SJSA1 (cell line): ENCODE data around the gene TMEM131. TPM values are rescaled to one million over a fixed set of nuclear protein-coding genes. Genes with fewer than 3 reads are reported as not detected.
A peak's percentile ranks its signal among the peaks of the same experiment; 100 is the strongest.
"Not testable (repeated sequence)": the region's sequence is repeated elsewhere in the genome, so short reads cannot be mapped to it uniquely, and the experiment has no call there.

Experiments used
- DNase-seq, 2 experiments: peaks; one replicate each; pipeline ENCODE4 v3.0.0-alpha.2; 2015 to 2020; ENCODE audit warnings: low spot score in 2 of 2, low read depth in 1 of 2
- H3K27ac ChIP-seq: fragments of 250-450 bp; sonication (Bioruptor Pico); 2 replicates; pipeline ENCODE4 v1.5.1; 2020; ENCODE audit warnings: mild to moderate bottlenecking, moderate library complexity
- H3K27me3 ChIP-seq: fragments of 250-450 bp; sonication (Bioruptor Pico); replicated peaks from 2 replicates; pipeline ENCODE4 v1.5.1; 2020; ENCODE audit warnings: mild to moderate bottlenecking, moderate library complexity
- H3K36me3 ChIP-seq: fragments of 250-450 bp; sonication (Bioruptor Pico); 2 replicates; pipeline ENCODE4 v1.5.1; 2020; ENCODE audit warnings: mild to moderate bottlenecking
- H3K4me1 ChIP-seq: fragments of 250-450 bp; sonication (Bioruptor Pico); replicated peaks from 2 replicates; pipeline ENCODE4 v1.6.1; 2021; ENCODE audit warnings: mild to moderate bottlenecking
- H3K4me3 ChIP-seq: fragments of 250-450 bp; sonication (Bioruptor Pico); 2 replicates; pipeline ENCODE4 v1.5.1; 2020; ENCODE audit warnings: mild to moderate bottlenecking
- H3K9me3 ChIP-seq: fragments of 250-450 bp; sonication (Bioruptor Pico); replicated peaks from 2 replicates; pipeline ENCODE4 v1.5.1; 2020; ENCODE audit warnings: mild to moderate bottlenecking
- total RNA-seq: library from RNA; depleted of rRNA; stranded (reverse); fragments of >200 nt; shearing (Covaris generic); gene quantifications from 2 replicates; pipeline ENCODE4 v1.2.3, GENCODE V29; 2014; rRNA removed

The TMEM131 gene, protein sequence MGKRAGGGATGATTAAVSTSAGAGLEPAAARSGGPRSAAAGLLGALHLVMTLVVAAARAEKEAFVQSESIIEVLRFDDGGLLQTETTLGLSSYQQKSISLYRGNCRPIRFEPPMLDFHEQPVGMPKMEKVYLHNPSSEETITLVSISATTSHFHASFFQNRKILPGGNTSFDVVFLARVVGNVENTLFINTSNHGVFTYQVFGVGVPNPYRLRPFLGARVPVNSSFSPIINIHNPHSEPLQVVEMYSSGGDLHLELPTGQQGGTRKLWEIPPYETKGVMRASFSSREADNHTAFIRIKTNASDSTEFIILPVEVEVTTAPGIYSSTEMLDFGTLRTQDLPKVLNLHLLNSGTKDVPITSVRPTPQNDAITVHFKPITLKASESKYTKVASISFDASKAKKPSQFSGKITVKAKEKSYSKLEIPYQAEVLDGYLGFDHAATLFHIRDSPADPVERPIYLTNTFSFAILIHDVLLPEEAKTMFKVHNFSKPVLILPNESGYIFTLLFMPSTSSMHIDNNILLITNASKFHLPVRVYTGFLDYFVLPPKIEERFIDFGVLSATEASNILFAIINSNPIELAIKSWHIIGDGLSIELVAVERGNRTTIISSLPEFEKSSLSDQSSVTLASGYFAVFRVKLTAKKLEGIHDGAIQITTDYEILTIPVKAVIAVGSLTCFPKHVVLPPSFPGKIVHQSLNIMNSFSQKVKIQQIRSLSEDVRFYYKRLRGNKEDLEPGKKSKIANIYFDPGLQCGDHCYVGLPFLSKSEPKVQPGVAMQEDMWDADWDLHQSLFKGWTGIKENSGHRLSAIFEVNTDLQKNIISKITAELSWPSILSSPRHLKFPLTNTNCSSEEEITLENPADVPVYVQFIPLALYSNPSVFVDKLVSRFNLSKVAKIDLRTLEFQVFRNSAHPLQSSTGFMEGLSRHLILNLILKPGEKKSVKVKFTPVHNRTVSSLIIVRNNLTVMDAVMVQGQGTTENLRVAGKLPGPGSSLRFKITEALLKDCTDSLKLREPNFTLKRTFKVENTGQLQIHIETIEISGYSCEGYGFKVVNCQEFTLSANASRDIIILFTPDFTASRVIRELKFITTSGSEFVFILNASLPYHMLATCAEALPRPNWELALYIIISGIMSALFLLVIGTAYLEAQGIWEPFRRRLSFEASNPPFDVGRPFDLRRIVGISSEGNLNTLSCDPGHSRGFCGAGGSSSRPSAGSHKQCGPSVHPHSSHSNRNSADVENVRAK (N-terminal part only)
- 9.8 and 18.7 TPM in 2 replicates for total RNA-seq

DNA sequence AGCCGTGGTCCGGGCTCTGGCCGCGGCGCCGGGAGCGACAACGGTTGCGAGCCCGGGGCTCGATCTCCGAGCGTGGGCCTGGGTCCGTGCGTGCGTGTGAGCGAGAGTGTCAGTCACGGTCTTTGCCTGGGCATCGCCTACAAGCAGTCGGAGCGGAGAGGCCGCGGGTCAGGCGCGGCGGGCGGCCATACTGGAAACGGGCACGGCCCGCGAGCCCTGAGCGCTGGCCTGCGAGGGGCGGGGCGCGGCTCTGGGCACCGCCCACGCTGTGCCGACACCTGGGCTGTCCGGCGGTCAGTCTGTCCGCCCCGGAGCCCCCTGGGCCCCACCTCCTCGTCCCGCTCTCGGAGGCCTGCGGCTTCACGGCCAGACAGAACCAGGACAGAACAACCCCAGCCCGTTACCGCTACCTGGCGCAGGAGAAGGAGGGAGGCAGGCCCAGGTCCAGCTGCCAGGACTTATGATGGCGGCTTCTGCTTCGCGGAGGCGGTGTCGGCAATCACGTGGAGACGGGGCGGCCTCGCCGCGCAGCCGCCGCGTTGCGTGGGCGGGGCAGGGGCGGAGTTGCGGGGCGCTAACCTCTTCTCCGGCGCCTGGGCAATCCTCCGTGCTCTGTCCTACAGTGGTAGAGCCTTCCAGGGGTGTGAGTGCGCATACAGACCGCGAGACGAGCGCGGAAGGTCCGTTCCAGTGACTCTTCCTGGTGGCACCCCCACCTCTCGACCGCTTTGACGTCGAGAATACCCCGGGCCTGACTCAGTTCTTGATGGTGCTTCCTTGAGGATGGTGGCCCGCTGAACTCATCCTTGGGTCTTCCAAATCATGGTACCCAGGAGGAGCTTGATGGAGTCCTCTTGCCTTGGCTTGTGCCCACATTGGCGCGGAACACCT lies at the start of gene TMEM131:
TSS of gene TMEM131 (minus strand) at position 215 of the 891 bp plus-strand sequence. CDS start 286 bp downstream, outside the sequence.
- peaks cover 9% of the 10 kb centered on the region for H3K36me3 ChIP-seq

GRCh38 chr2:98044730-98045129 lies 49.0 kb upstream of the TMEM131 start:
- H3K27ac ChIP-seq, H3K9me3 ChIP-seq, H3K4me1 ChIP-seq, H3K36me3 ChIP-seq, DNase-seq, H3K4me3 ChIP-seq, H3K27me3 ChIP-seq: not testable (repeated sequence)

More for the DNA sequence above, at the start of gene TMEM131:
- peak; percentile 94 to 97 for DNase-seq
- Histone ChIP-seq H3K27me3 (no peaks in the 10 kb centered on the region), H3K27ac (peak within 1 kb of the TSS; percentile 75), H3K4me3 (peak within 1 kb of the TSS; percentile 95), H3K4me1 (peaks cover 13% of the 10 kb centered on the region), H3K9me3 (no peaks in the 10 kb centered on the region; the same call in 1 of the 2 replicates)

DNA sequence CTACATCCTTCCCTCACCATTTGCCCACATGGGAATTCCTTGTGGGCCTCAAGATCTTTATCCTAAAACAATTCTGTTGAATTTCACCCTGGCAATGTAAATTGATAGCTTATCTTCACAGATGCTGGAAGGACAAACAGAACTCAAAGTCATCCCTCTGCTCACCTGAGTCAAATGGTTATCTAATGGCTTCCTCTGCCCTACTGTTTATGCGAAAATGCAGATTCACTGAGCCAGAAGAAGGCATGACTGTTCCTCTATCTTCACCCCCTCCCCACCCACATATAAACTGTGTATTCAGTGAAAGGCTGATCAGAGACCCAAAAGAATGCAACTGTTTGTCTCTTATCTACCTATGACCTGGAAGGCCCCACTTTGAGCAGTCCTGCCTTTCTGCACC lies 47.4 kb upstream of the TMEM131 start:
- Histone ChIP-seq H3K27ac (no peak overlapping the region), H3K4me3 (no peak overlapping the region), H3K36me3 (no peaks in the 10 kb centered on the region), H3K9me3 (no peaks in the 10 kb centered on the region), H3K4me1 (no peaks in the 10 kb centered on the region), H3K27me3 (no peaks in the 10 kb centered on the region)
- no peak for DNase-seq

GRCh38 chr2:98040331-98040939 lies 44.7 kb upstream of the TMEM131 start:
- Histone ChIP-seq H3K4me3 (no peak overlapping the region), H3K4me1 (no peaks in the 10 kb centered on the region), H3K27me3 (no peaks in the 10 kb centered on the region), H3K9me3 (no peaks in the 10 kb centered on the region), H3K36me3 (no peaks in the 10 kb centered on the region), H3K27ac (no peak overlapping the region)
- peak in 1 of 2 experiments; percentile 22 for DNase-seq

GRCh38 chr2:98039085-98039756 lies 43.5 kb upstream of the TMEM131 start:
- peak in 1 of 2 experiments; percentile 8 for DNase-seq
- H3K36me3 ChIP-seq: no peaks in the 10 kb centered on the region
- no peak overlapping the region for H3K4me3 ChIP-seq
- no peak overlapping the region for H3K27ac ChIP-seq
- H3K4me1 ChIP-seq: no peaks in the 10 kb centered on the region
- H3K9me3 ChIP-seq: no peaks in the 10 kb centered on the region
- H3K27me3 ChIP-seq: no peaks in the 10 kb centered on the region

- no peaks in the 10 kb centered on the region for H3K9me3 ChIP-seq
- no peak overlapping the region for H3K27ac ChIP-seq
- H3K4me1 ChIP-seq: no peaks in the 10 kb centered on the region
- no peaks in the 10 kb centered on the region for H3K27me3 ChIP-seq
- DNase-seq: no peak
- H3K36me3 ChIP-seq: no peaks in the 10 kb centered on the region
- no peak overlapping the region for H3K4me3 ChIP-seq
These were observed 42.1 kb upstream of the TMEM131 start for GRCh38 chr2:98037666-98038336.

DNA sequence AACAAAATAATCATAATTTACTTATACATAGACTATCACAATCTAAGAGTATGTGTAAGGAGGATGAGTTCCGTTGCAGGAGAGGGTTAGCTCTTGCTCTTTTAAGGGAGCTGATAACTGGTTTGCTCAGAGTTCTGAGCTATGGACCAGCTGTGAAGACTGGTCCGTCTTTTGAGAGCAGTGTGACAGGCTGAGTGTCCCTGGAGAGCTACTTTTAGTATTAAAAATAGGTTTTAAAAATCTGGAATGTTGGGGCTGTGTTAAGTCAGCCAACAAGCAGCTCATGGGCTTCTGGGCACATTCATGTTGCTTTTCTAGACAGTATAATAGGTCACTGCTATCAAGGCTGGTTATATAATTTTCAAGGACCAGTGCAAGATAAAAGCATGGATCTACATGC lies 41.5 kb upstream of the TMEM131 start:
- no peak for DNase-seq
- no peaks in the 10 kb centered on the region for H3K4me1 ChIP-seq
- no peaks in the 10 kb centered on the region for H3K9me3 ChIP-seq
- no peak overlapping the region for H3K27ac ChIP-seq
- no peak overlapping the region for H3K4me3 ChIP-seq
- H3K36me3 ChIP-seq: no peaks in the 10 kb centered on the region
- no peaks in the 10 kb centered on the region for H3K27me3 ChIP-seq

DNA sequence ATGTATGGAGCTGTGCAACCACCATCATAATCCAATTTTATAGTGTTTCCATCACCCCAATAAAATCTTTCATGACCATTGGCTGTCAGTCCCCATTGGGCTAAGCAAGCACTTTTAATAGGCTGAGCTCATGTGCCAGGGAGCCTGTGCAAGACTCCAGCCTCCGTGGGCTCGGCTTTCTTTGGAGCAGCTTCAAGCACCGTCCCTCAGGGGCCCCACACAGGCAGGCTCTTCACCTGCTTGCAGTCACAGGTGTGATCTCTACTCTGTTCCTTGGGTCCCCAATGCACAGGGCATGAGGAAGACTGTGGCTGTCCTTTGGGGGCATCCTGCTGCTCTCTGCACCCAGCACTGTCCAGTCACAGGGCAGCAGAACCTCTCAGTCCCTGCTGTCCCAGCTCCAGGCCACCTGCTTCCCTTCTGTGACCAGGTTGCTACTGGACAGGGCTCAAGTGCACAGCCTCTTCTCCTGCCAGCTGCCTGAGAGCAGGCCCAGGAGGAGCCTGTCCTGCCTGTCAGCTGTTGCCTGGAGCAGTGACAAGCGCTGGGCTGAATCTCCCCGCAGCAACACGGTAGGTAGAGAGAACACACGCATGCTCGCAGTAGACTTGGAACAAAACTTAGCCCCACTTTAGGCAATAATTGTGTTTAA lies 40.7 kb upstream of the TMEM131 start:
- H3K27ac ChIP-seq: no peak overlapping the region
- DNase-seq: peak in 1 of 2 experiments; percentile 19
- H3K9me3 ChIP-seq: no peaks in the 10 kb centered on the region
- no peaks in the 10 kb centered on the region for H3K36me3 ChIP-seq
- no peaks in the 10 kb centered on the region for H3K27me3 ChIP-seq
- no peak overlapping the region for H3K4me3 ChIP-seq
- no peaks in the 10 kb centered on the region for H3K4me1 ChIP-seq

DNA sequence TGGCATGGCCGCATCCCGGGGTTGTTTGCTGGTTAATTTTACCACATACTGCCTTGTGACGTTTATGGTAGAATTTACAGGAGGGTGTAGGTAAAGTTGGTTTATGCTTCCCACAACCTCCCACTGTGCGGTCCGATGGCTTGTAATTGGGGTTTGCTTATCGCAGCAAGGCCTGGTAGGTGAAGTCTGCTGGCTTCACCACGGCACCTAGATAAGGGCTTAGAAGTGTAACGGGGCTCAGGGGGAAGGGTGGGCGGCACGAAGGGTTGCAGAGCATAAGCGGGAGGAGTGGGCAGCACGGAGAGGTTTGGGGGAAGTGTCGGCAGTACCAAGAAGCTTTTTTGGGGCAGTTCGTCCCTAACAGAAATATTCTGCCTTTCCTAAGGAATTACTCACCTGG lies 39.0 kb upstream of the TMEM131 start:
- Histone ChIP-seq H3K27me3 (no peaks in the 10 kb centered on the region), H3K36me3 (no peaks in the 10 kb centered on the region), H3K9me3 (no peaks in the 10 kb centered on the region), H3K27ac (no peak overlapping the region), H3K4me1 (no peaks in the 10 kb centered on the region), H3K4me3 (no peak overlapping the region)
- DNase-seq: no peak

- no peak overlapping the region for H3K27ac ChIP-seq
- DNase-seq: no peak
- H3K27me3 ChIP-seq: no peaks in the 10 kb centered on the region
- H3K9me3 ChIP-seq: no peaks in the 10 kb centered on the region
- no peaks in the 10 kb centered on the region for H3K4me1 ChIP-seq
- no peak overlapping the region for H3K4me3 ChIP-seq
- no peaks in the 10 kb centered on the region for H3K36me3 ChIP-seq
These were observed 36.3 kb upstream of the TMEM131 start for GRCh38 chr2:98032086-98032485.

DNA sequence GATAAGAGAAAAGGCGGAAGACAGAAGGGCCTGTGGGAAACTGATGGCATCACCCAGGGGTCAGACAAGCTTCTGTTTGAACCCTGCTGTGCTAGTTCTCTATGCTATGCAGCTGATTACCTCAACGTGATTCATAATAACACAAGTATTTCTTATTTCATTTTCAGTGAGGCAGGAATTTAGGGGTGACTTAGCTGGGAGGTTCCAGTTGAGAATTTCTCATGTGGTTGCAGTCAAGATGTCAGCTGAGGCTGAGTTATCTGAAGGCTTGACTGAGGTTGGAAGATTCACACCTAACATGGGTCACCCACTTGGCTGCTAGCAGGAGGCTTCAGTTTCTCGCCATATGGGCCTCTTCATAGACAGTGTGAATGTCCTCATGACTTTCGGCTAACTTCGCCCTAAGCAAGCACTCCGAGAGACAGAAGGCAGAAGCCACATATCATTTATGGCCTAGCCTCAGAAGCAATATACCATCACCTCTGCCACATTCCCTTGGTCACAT lies 34.0 kb upstream of the TMEM131 start:
- no peak for DNase-seq
- H3K36me3 ChIP-seq: no peaks in the 10 kb centered on the region
- H3K9me3 ChIP-seq: no peaks in the 10 kb centered on the region
- H3K27me3 ChIP-seq: no peaks in the 10 kb centered on the region
- H3K4me3 ChIP-seq: no peak overlapping the region
- H3K4me1 ChIP-seq: no peaks in the 10 kb centered on the region
- no peak overlapping the region for H3K27ac ChIP-seq
